ENCODE measurements around the gene ZNF792. TPM values are rescaled to one million over a fixed set of nuclear protein-coding genes. Genes with fewer than 3 reads are reported as not detected.

The ZNF792 gene
- total and polyA plus RNA-seq, 8 donors = 8.0 to 10.8 (median 9.7) TPM

DNA sequence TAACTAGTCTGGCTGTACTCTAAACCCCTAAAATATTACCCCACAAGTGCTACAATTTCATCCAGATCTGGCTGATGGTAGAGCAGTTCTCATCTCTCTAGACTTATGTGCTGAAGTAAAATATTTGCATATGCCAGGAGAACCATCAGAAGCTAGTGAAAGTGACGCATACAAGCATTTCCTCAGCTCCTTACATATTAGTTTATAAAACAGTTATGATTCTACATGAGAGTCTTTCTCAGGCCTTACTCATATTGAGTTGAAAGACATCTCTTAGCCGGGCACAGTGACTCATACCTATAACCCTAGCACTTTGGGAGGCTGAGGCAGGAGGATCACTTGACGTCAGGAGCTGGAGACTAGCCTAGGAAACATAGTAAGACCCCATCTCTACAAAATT, 53.3 kb downstream of the ZNF792 start:
- ATAC-seq = no peak
- Histone ChIP-seq H3K4me1 (no peaks in the 10 kb centered on the region), H3K9me3 (peaks cover 0 to 6% of the 10 kb centered on the region in 2 donors), H3K36me3 (no peaks in the 10 kb centered on the region), H3K27ac (no peak overlapping the region), H3K4me3 (no peak overlapping the region), H3K27me3 (peaks cover 10 to 26% of the 10 kb centered on the region in 2 donors)
- TF ChIP-seq, protein P1, sequence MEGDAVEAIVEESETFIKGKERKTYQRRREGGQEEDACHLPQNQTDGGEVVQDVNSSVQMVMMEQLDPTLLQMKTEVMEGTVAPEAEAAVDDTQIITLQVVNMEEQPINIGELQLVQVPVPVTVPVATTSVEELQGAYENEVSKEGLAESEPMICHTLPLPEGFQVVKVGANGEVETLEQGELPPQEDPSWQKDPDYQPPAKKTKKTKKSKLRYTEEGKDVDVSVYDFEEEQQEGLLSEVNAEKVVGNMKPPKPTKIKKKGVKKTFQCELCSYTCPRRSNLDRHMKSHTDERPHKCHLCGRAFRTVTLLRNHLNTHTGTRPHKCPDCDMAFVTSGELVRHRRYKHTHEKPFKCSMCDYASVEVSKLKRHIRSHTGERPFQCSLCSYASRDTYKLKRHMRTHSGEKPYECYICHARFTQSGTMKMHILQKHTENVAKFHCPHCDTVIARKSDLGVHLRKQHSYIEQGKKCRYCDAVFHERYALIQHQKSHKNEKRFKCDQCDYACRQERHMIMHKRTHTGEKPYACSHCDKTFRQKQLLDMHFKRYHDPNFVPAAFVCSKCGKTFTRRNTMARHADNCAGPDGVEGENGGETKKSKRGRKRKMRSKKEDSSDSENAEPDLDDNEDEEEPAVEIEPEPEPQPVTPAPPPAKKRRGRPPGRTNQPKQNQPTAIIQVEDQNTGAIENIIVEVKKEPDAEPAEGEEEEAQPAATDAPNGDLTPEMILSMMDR (IDR thresholded peaks at IDR 0.05) = no peak
- no peak for DNase-seq
- intact Hi-C loops (cut with DNase I) = no loop called here

Other genes starting within 250 kb of the ZNF792 start
- 1 to 10 TPM; 7.8 to 8.5 TPM for gene ZNF181, start 230.0 kb downstream of the ZNF792 start, total RNA-seq
- 10 to 100 TPM; 16.8 to 21.9 (median 19.8) TPM for gene ZNF181, start 230.0 kb downstream of the ZNF792 start, polyA plus RNA-seq (ENCODE audit: insufficient read length in 6 of 6)
- gene ZNF599, start 191.0 kb downstream of the ZNF792 start, total RNA-seq = 1 to 10 TPM; 6.4 to 6.6 TPM
- gene ZNF599, start 191.0 kb downstream of the ZNF792 start, polyA plus RNA-seq (ENCODE audit: insufficient read length in 6 of 6) = 10 to 100 TPM; 12.7 to 15.5 (median 14.6) TPM
- gene ZNF30, start 37.3 kb downstream of the ZNF792 start, total RNA-seq = 1 to 10 TPM; 3.5 to 4.3 TPM
- gene ZNF30, start 37.3 kb downstream of the ZNF792 start, polyA plus RNA-seq (ENCODE audit: insufficient read length in 6 of 6) = 10 to 100 TPM in 1 of 6 donors, 1 to 10 TPM in 5; 6.4 to 10.4 (median 8.4) TPM
- 100 to 1,000 TPM; 116 to 137 TPM for gene GRAMD1A, start 36.1 kb upstream of the ZNF792 start, total RNA-seq
- 100 to 1,000 TPM in 5 of 6 donors, 10 to 100 TPM in 1; 92.7 to 136 (median 114) TPM for gene GRAMD1A, start 36.1 kb upstream of the ZNF792 start, polyA plus RNA-seq (ENCODE audit: insufficient read length in 6 of 6)
- 1 to 10 TPM; 7.7 to 9.7 TPM for gene SCN1B, start 66.2 kb upstream of the ZNF792 start, total RNA-seq
- gene SCN1B, start 66.2 kb upstream of the ZNF792 start, polyA plus RNA-seq (ENCODE audit: insufficient read length in 6 of 6) = 1 to 10 TPM in 3 of 6 donors, under 1 TPM in 3; 0.82 to 1.6 (median 1.0) TPM
- 10 to 100 TPM; 16.8 to 40.3 TPM for gene HPN, start 77.5 kb upstream of the ZNF792 start, total RNA-seq
- 10 to 100 TPM; 25.6 to 44.7 (median 32.2) TPM for gene HPN, start 77.5 kb upstream of the ZNF792 start, polyA plus RNA-seq (ENCODE audit: insufficient read length in 6 of 6)
- gene FXYD3, start 151.6 kb upstream of the ZNF792 start, total RNA-seq = 100 to 1,000 TPM in 1 of 2 donors, 10 to 100 TPM in 1; 88.4 to 207 TPM
- gene FXYD3, start 151.6 kb upstream of the ZNF792 start, polyA plus RNA-seq (ENCODE audit: insufficient read length in 6 of 6) = 10 to 100 TPM; 17.5 to 50.2 (median 21.1) TPM
- 1 to 10 TPM; 1.8 to 2.5 TPM for gene LGI4, start 170.8 kb upstream of the ZNF792 start, total RNA-seq
- 1 to 10 TPM; 2.0 to 3.4 (median 2.7) TPM for gene LGI4, start 170.8 kb upstream of the ZNF792 start, polyA plus RNA-seq (ENCODE audit: insufficient read length in 6 of 6)
- gene FXYD1, start 174.6 kb upstream of the ZNF792 start, total RNA-seq = 10 to 100 TPM; 20.1 to 24.0 TPM
- gene FXYD1, start 174.6 kb upstream of the ZNF792 start, polyA plus RNA-seq (ENCODE audit: insufficient read length in 6 of 6) = 10 to 100 TPM; 50.5 to 67.0 (median 53.6) TPM
- gene FXYD7, start 179.0 kb upstream of the ZNF792 start, total RNA-seq = not detected
- gene FXYD7, start 179.0 kb upstream of the ZNF792 start, polyA plus RNA-seq (ENCODE audit: insufficient read length in 6 of 6) = 1 to 10 TPM in 2 of 6 donors, under 1 TPM in 4; 0.55 to 1.3 (median 0.74) TPM
- 100 to 1,000 TPM; 111 to 123 TPM for gene FXYD5, start 190.5 kb upstream of the ZNF792 start, total RNA-seq
- gene FXYD5, start 190.5 kb upstream of the ZNF792 start, polyA plus RNA-seq (ENCODE audit: insufficient read length in 6 of 6) = 10 to 100 TPM; 29.0 to 33.0 (median 31.3) TPM

Data from left lung (tissue), 10 donors.